ENCODE measurements around the gene SGSM2. TPM values are rescaled to one million over a fixed set of nuclear protein-coding genes. Genes with fewer than 3 reads are reported as not detected.

The SGSM2 gene, protein sequence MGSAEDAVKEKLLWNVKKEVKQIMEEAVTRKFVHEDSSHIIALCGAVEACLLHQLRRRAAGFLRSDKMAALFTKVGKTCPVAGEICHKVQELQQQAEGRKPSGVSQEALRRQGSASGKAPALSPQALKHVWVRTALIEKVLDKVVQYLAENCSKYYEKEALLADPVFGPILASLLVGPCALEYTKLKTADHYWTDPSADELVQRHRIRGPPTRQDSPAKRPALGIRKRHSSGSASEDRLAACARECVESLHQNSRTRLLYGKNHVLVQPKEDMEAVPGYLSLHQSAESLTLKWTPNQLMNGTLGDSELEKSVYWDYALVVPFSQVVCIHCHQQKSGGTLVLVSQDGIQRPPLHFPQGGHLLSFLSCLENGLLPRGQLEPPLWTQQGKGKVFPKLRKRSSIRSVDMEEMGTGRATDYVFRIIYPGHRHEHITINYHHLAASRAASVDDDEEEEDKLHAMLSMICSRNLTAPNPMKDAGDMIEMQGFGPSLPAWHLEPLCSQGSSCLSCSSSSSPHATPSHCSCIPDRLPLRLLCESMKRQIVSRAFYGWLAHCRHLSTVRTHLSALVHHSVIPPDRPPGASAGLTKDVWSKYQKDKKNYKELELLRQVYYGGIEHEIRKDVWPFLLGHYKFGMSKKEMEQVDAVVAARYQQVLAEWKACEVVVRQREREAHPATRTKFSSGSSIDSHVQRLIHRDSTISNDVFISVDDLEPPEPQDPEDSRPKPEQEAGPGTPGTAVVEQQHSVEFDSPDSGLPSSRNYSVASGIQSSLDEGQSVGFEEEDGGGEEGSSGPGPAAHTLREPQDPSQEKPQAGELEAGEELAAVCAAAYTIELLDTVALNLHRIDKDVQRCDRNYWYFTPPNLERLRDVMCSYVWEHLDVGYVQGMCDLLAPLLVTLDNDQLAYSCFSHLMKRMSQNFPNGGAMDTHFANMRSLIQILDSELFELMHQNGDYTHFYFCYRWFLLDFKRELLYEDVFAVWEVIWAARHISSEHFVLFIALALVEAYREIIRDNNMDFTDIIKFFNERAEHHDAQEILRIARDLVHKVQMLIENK
- total RNA-seq (2022; extraction: Qiagen RNA extraction): 23.5 to 41.4 TPM (median 35.9 TPM) in 5 replicates

GRCh38 chr17:2336852-2337543 lies at the start of gene SGSM2:
TSS of gene SGSM2 (plus strand) at chr17:2337501. CDS start at chr17:2337689, 188 bp downstream.

GRCh38 chr17:2303204-2304188 lies 33.8 kb upstream of the SGSM2 start, which contains the start of the genes SMG6 and SRR:
TSS of gene SMG6 (minus strand) at chr17:2303785. CDS start at chr17:2303720, 65 bp downstream.
TSS of gene SRR (plus strand) at chr17:2303950. CDS start at chr17:2315561, 11,611 bp downstream.

GRCh38 chr17:2336215-2336851 lies 968 bp upstream of the SGSM2 start, which contains the start of gene TSR1:
TSS of gene TSR1 (minus strand) at chr17:2336457. CDS start at chr17:2336427, 30 bp downstream.

GRCh38 chr17:2400877-2401425 lies 63.6 kb downstream of the SGSM2 start, which contains the start of gene MNT:
TSS of gene MNT (minus strand) at chr17:2401060. CDS start at chr17:2400712, 348 bp downstream.

Other genes with a start within 250 kb of the SGSM2 start
- 19.6 to 25.6 TPM (median 24.4 TPM) in 5 replicates for gene SMG6, start 33.7 kb upstream of the SGSM2 start, total RNA-seq (2022; extraction: Qiagen RNA extraction)
- gene SRR, start 33.6 kb upstream of the SGSM2 start, total RNA-seq (2022; extraction: Qiagen RNA extraction): 7.0 to 9.5 TPM (median 7.8 TPM) in 5 replicates
- 57.5 to 66.2 TPM (median 60.9 TPM) in 5 replicates for gene TSR1, start 1.0 kb upstream of the SGSM2 start, total RNA-seq (2022; extraction: Qiagen RNA extraction)
- gene MNT, start 63.6 kb downstream of the SGSM2 start, total RNA-seq (2022; extraction: Qiagen RNA extraction): 10.8 to 21.8 TPM (median 17.3 TPM) in 5 replicates
- gene METTL16, start 174.4 kb downstream of the SGSM2 start, total RNA-seq (2022; extraction: Qiagen RNA extraction): 28.1 to 38.1 TPM (median 36.5 TPM) in 5 replicates

Data from A549 treated with dexamethasone at 1 μM for 4 hours (cell line).